Muscle layer of duodenum (tissue), 2 donors: ENCODE measurements around the gene CFAP251.

Experiments used
- H3K27ac ChIP-seq: one replicate; pipeline ENCODE4 v1.7.0; 2013; ENCODE audit warnings: mild to moderate bottlenecking, low read length
- H3K27me3 ChIP-seq: one replicate; pipeline ENCODE4 v1.7.0; 2013; ENCODE audit warnings: low read depth, mild to moderate bottlenecking, control low read depth, low read length
- H3K36me3 ChIP-seq, 2 donors: one replicate each; pipeline ENCODE4 v1.7.0; 2013; ENCODE audit warnings: low read length in 2 of 2, control low read depth in 1 of 2, mild to moderate bottlenecking in 1 of 2; ENCODE audit not compliant: insufficient read depth in 2 of 2, control insufficient read depth in 1 of 2
- H3K4me1 ChIP-seq, 2 donors: one replicate each; pipeline ENCODE4 v1.7.0; 2013; ENCODE audit warnings: low read length in 2 of 2, mild to moderate bottlenecking in 2 of 2, control low read depth in 1 of 2, moderate library complexity in 1 of 2; ENCODE audit not compliant: insufficient read depth in 2 of 2, control insufficient read depth in 1 of 2
- H3K4me3 ChIP-seq, 2 donors: one replicate each; pipeline ENCODE4 v1.7.0; 2013; ENCODE audit warnings: low read length in 2 of 2, low read depth in 1 of 2, mild to moderate bottlenecking in 1 of 2
- H3K9me3 ChIP-seq, 2 donors: one replicate each; pipeline ENCODE4 v1.7.0; 2013; ENCODE audit warnings: low read length in 2 of 2, control low read depth in 1 of 2, mild to moderate bottlenecking in 1 of 2; ENCODE audit not compliant: control insufficient read depth in 1 of 2
- donor health status: healthy.

The CFAP251 gene

GRCh38 chr12:122026706-122027333, 108.4 kb downstream of the CFAP251 start:
- H3K36me3 ChIP-seq: no peaks in the 10 kb centered on the region
- no peaks in the 10 kb centered on the region for H3K9me3 ChIP-seq
- H3K27ac ChIP-seq: no peak overlapping the region
- H3K4me3 ChIP-seq: no peak overlapping the region
- H3K4me1 ChIP-seq: peaks cover 0 to 15% of the 10 kb centered on the region in 2 donors
- no peaks in the 10 kb centered on the region for H3K27me3 ChIP-seq

- Histone ChIP-seq H3K4me3 (no peak overlapping the region), H3K36me3 (no peaks in the 10 kb centered on the region), H3K4me1 (peaks cover 0 to 12% of the 10 kb centered on the region in 2 donors), H3K9me3 (no peaks in the 10 kb centered on the region), H3K27ac (no peak overlapping the region), H3K27me3 (no peaks in the 10 kb centered on the region)
These were observed 109.9 kb downstream of the CFAP251 start for GRCh38 chr12:122028165-122028904.

- no peaks in the 10 kb centered on the region for H3K27me3 ChIP-seq
- no peak overlapping the region for H3K27ac ChIP-seq
- peaks cover 0 to 5% of the 10 kb centered on the region in 2 donors for H3K4me1 ChIP-seq
- H3K4me3 ChIP-seq: no peak overlapping the region
- H3K9me3 ChIP-seq: no peaks in the 10 kb centered on the region
- H3K36me3 ChIP-seq: no peaks in the 10 kb centered on the region
These were observed 110.6 kb downstream of the CFAP251 start for GRCh38 chr12:122028905-122029560.

- H3K9me3 ChIP-seq: no peaks in the 10 kb centered on the region
- no peaks in the 10 kb centered on the region for H3K27me3 ChIP-seq
- H3K4me1 ChIP-seq: no peaks in the 10 kb centered on the region
- H3K27ac ChIP-seq: no peak overlapping the region
- H3K4me3 ChIP-seq: no peak overlapping the region
- no peaks in the 10 kb centered on the region for H3K36me3 ChIP-seq
These were observed 111.4 kb downstream of the CFAP251 start for GRCh38 chr12:122029620-122030423.

GRCh38 chr12:122030424-122031035, 112.1 kb downstream of the CFAP251 start:
- H3K9me3 ChIP-seq: no peaks in the 10 kb centered on the region
- H3K27me3 ChIP-seq: no peaks in the 10 kb centered on the region
- no peaks in the 10 kb centered on the region for H3K4me1 ChIP-seq
- H3K27ac ChIP-seq: no peak overlapping the region
- H3K36me3 ChIP-seq: peaks cover 0 to 2% of the 10 kb centered on the region in 2 donors
- no peak overlapping the region for H3K4me3 ChIP-seq

GRCh38 chr12:122031342-122032216, 113.2 kb downstream of the CFAP251 start:
- Histone ChIP-seq H3K27ac (no peak overlapping the region), H3K36me3 (peaks cover 3 to 10% of the 10 kb centered on the region in 2 donors)

GRCh38 chr12:122032580-122032979, 114.2 kb downstream of the CFAP251 start:
- H3K9me3 ChIP-seq: no peaks in the 10 kb centered on the region
- H3K4me3 ChIP-seq: no peak overlapping the region
- no peak overlapping the region for H3K27ac ChIP-seq
- H3K4me1 ChIP-seq: no peaks in the 10 kb centered on the region
- H3K36me3 ChIP-seq: peaks cover 3 to 10% of the 10 kb centered on the region in 2 donors
- H3K27me3 ChIP-seq: no peaks in the 10 kb centered on the region

More at GRCh38 chr12:122031342-122032216, 113.2 kb downstream of the CFAP251 start:
- Histone ChIP-seq H3K9me3 (no peaks in the 10 kb centered on the region), H3K27me3 (no peaks in the 10 kb centered on the region), H3K4me1 (no peaks in the 10 kb centered on the region), H3K4me3 (no peak overlapping the region)

- H3K27me3 ChIP-seq: no peaks in the 10 kb centered on the region
- H3K36me3 ChIP-seq: peaks cover 3 to 10% of the 10 kb centered on the region in 2 donors
- no peaks in the 10 kb centered on the region for H3K9me3 ChIP-seq
- H3K4me1 ChIP-seq: no peaks in the 10 kb centered on the region
- no peak overlapping the region for H3K4me3 ChIP-seq
- no peak overlapping the region for H3K27ac ChIP-seq
These were observed 116.9 kb downstream of the CFAP251 start for GRCh38 chr12:122035292-122035691.

- Histone ChIP-seq H3K9me3 (no peaks in the 10 kb centered on the region), H3K36me3 (peaks cover 3 to 10% of the 10 kb centered on the region in 2 donors), H3K4me3 (no peak overlapping the region), H3K4me1 (no peaks in the 10 kb centered on the region), H3K27ac (no peak overlapping the region), H3K27me3 (no peaks in the 10 kb centered on the region)
These were observed 117.8 kb downstream of the CFAP251 start for GRCh38 chr12:122036153-122036552.
